ENCODE measurements around the gene RNASE1.

GRCh38 chr14:20751963-20752562 lies 50.6 kb downstream of the RNASE1 start:
- TF ChIP-seq CTCF (IDR thresholded peaks at IDR 0.05): no peak
- no peak for TF ChIP-seq POLR2A (IDR thresholded peaks at IDR 0.05)
- TF ChIP-seq EP300 (IDR thresholded peaks at IDR 0.05): no peak
